AG09319 (cell line): ENCODE results near the gene IDNK.

Experiments
- DNase-seq: peaks from one replicate; pipeline ENCODE4 v3.0.0-alpha.2; 2010; ENCODE audit warnings: low read depth; ENCODE audit errors: extremely low read depth
- TF ChIP-seq, protein P1 (sequence below): IDR thresholded peaks from 2 replicates; pipeline ENCODE4 v1.5.1; 2011; ENCODE audit warnings: low read depth, mild to moderate bottlenecking, inconsistent platforms, low read length, moderate library complexity

IDNK gene

DNA sequence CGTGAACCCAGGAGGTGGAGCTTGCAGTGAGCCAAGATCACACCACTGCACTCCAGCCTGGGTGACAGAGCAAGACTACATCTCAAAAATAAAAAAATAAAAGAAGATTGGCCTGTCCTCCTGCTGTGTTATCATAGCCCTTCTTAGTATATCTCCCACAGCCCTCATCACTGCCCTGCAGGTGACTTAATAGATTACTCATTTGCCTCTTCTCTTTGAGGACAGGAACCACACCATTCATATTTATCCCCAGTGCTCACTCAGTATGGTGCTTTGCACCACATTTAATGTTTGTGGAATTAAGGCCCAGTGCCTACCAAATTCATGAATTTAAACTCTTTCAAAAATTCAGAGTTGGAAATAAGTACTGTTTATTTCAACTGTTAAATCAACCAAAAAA, 10.3 kb downstream of the IDNK start:
- TF ChIP-seq, protein P1, sequence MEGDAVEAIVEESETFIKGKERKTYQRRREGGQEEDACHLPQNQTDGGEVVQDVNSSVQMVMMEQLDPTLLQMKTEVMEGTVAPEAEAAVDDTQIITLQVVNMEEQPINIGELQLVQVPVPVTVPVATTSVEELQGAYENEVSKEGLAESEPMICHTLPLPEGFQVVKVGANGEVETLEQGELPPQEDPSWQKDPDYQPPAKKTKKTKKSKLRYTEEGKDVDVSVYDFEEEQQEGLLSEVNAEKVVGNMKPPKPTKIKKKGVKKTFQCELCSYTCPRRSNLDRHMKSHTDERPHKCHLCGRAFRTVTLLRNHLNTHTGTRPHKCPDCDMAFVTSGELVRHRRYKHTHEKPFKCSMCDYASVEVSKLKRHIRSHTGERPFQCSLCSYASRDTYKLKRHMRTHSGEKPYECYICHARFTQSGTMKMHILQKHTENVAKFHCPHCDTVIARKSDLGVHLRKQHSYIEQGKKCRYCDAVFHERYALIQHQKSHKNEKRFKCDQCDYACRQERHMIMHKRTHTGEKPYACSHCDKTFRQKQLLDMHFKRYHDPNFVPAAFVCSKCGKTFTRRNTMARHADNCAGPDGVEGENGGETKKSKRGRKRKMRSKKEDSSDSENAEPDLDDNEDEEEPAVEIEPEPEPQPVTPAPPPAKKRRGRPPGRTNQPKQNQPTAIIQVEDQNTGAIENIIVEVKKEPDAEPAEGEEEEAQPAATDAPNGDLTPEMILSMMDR: no peak
- DNase-seq: no peak

DNA sequence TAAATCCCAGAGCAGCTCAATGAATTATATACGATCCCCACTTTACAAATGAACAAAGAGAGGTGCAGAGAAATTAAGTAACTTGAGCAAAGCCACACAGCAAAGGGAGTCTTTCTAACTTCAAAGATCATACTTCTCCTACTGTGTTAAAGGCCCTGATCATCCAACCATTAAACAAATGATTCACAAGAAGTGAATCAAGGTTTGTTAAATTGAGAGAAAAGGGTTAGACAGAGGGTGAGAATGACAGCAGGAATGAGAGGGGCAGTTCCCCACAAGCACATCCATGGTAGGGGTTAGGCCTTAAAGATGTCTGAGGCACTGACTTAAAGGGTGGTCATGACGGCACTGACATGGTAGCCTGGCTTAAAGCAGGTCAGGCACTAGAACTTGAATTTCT, 10.7 kb downstream of the IDNK start:
- DNase-seq: no peak
- TF ChIP-seq, protein P1: no peak

DNA sequence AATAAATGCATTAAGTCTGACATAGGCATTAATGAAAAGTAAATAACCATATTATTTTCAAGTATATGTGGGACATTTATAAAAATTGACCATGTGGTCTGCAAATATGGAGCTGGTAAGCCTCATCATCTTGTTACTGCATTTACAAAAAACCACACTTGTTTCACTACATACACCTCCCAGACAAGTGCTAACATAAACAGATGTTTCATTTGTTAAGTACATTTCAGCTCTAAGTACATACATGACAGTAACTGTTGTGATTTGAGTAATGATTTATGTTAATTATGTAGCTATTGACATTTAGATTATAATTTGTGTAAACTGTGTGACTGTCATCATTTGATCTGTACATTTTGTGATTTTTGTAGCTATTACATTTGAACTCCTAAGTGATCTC, 13.9 kb downstream of the IDNK start:
- no peak for DNase-seq
- TF ChIP-seq, protein P1: no peak

DNA sequence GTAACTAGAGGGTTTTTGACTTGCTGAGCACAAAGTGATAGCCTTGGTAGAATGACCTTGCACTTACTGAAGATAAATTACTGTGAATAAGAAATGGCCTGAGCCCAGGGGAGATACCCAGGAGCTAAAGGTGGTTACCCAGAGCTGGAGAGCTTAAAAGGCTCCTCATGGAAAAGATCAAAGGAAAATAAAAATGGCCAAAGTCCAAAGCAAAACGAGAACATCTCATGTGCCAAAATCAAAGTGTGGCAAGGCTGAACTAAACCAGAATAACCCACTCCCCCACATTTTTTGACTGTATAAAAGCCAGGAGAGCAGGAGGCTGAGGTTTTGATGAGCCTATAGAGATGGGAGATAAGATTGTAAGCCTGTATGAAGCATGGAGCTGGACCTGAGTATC, 14.4 kb downstream of the IDNK start:
- DNase-seq: no peak
- TF ChIP-seq, protein P1: no peak

DNA sequence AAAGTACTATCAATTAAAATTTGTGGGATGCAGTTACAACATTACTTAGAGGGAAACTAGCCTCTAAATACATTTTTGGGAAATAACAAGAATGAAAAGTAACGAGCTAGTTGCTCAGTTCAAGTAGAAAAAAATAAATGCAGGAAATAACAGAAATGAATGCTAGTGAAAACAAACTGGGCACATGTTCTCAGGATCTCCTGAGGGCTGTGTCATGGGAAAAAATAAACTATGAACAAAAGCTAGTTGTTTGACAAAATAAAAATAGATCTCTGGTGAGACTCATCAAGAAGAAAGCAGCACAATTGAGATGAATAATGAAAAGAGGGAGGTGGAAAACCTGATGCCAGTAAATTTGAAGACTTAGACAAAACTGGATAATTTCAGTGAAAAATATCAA, 16.3 kb downstream of the IDNK start:
- DNase-seq: no peak
- TF ChIP-seq, protein P1: no peak

DNA sequence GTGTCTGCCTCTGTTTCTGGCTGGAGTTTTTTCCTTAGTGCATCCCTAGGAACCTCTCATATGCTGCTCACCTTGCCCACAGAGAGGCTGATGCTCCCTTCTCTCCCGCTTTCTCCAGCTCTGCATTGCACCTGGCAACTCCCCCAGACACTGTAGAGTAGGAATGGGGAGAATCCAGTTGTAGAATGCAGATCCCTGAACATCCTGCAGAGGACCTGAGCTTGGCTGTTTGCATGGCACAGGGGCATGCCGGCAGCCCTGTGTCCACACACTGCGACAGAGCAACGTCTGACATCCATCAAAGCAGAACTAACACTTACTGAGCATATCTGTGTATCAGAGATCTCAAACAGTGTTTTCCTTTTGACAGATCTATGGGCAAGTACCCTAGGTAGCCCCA, 19.9 kb downstream of the IDNK start:
- TF ChIP-seq, protein P1: no peak
- DNase-seq: no peak

DNA sequence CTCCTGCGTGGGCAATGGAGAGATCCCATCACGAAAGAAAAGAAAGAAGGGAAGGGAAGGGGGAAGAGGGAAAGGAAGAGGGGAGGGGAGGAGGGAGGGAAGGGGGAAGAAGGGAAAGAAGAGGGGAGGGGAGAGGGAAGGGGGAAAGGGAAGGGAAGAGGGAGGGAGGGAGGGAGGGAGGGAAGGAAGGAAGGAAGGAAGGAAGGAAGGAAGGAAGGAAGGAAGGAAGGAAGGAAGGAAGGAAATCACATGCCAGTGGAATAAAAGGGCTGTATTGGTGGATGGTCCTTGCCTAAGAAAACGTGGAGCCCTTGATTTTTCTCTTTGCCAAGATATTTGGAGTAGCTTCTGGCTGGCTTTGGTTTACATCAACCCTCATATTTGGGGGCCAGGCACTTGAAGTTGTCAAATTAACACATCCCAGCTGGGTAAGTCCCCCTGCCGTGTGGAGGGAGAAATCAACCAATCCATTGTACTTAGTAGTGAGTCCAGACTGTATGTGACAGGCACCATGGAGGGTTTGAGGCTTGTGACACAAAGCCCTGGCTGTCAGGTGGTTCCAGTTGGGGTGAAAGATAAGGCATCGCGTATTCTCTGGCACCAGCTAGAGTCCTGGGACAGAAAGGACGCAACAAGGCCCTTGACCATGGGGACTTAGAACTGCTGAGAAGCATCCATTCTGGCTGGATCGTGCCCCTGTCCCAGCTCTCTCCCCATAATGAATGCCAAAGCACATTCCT, 23.7 kb downstream of the IDNK start:
- TF ChIP-seq, protein P1: no peak
- no peak for DNase-seq
